IMR-90 (cell line): Measurements from ENCODE around the gene SLC5A7. TPM values are rescaled to one million over a fixed set of nuclear protein-coding genes. Genes with fewer than 3 reads are reported as not detected.

ENCODE experiments used
- ATAC-seq: fragments of 200-7000 bp; cut with Tn5 transposase; 2 replicates; pipeline ENCODE4 v1.9.1; 2020; ENCODE audit warnings: low read depth, mild to moderate bottlenecking, moderate library complexity
- BruUV-seq: library from RNA; stranded (reverse); fragments of 400-500 nt; replicated peaks from 2 replicates; lab custom pipeline; 2021; lab: Mats Ljungman, UMichigan
- CTCF ChIA-PET: fragments of 300-600 bp; formaldehyde crosslinking; extraction: SDS; loops from one replicate; lab custom pipeline; 2021; ENCODE audit warnings: antibody characterized with exemption; lab: Yijun Ruan, JAX
- POLR2A ChIA-PET: fragments of 300-600 bp; sonication (Branson Sonifier 250); formaldehyde crosslinking; loops from one replicate; lab custom pipeline; 2022; ENCODE audit warnings: antibody characterized with exemption; ENCODE audit not compliant: unreplicated experiment; lab: Charles Lee
- DNase-seq: peaks from one replicate; pipeline ENCODE4 v3.0.0; 2013
- H2AFZ ChIP-seq: replicated peaks from 2 replicates; pipeline ENCODE3; 2013; ENCODE audit warnings: low read length, mild to moderate bottlenecking; ENCODE audit not compliant: poor library complexity
- H2AK5ac ChIP-seq: 2 replicates; pipeline ENCODE4 v1.6.1; 2013; ENCODE audit warnings: low read depth, low read length, inconsistent platforms
- H2AK9ac ChIP-seq: replicated peaks from 2 replicates; pipeline ENCODE3; 2013; ENCODE audit warnings: mild to moderate bottlenecking, low read depth, low read length, moderate library complexity; ENCODE audit not compliant: poor library complexity
- H2BK120ac ChIP-seq: 2 replicates; pipeline ENCODE4 v1.6.1; 2013; ENCODE audit warnings: low read depth, low read length, inconsistent platforms
- H2BK15ac ChIP-seq: 3 replicates; pipeline ENCODE4 v1.6.1; 2013; ENCODE audit warnings: low read depth, low read length, inconsistent platforms
- H2BK20ac ChIP-seq: 2 replicates; pipeline ENCODE4 v1.6.1; 2013; ENCODE audit warnings: low read depth, mild to moderate bottlenecking, inconsistent platforms, low read length, moderate library complexity
- H2BK5ac ChIP-seq: 2 replicates; pipeline ENCODE4 v1.6.1; 2013; ENCODE audit warnings: mild to moderate bottlenecking, low read depth, low read length, inconsistent platforms; ENCODE audit not compliant: poor library complexity, severe bottlenecking
- H3K14ac ChIP-seq: replicated peaks from 2 replicates; pipeline ENCODE4 v1.6.1; 2013; ENCODE audit warnings: low read depth, low read length, inconsistent platforms
- H3K18ac ChIP-seq: 2 replicates; pipeline ENCODE4 v1.6.1; 2013; ENCODE audit warnings: low read depth, low read length, control low read depth
- H3K23ac ChIP-seq: 2 replicates; pipeline ENCODE4 v1.6.1; 2013; ENCODE audit warnings: low read depth, low read length, inconsistent platforms
- H3K27ac ChIP-seq: 2 replicates; pipeline ENCODE4 v1.5.1; 2013; ENCODE audit warnings: mild to moderate bottlenecking, control low read depth, low read length; ENCODE audit not compliant: insufficient read depth
- H3K27me3 ChIP-seq: 2 replicates; pipeline ENCODE4 v1.6.1; 2013; ENCODE audit warnings: low read length; ENCODE audit not compliant: control insufficient read depth, insufficient read depth
- H3K36me3 ChIP-seq: 2 replicates; pipeline ENCODE4 v1.6.1; 2013; ENCODE audit warnings: low read length, mixed read lengths; ENCODE audit not compliant: control insufficient read depth, insufficient read depth
- H3K4ac ChIP-seq: 2 replicates; pipeline ENCODE4 v1.6.1; 2013; ENCODE audit warnings: low read depth, low read length, inconsistent platforms
- H3K4me1 ChIP-seq: 2 replicates; pipeline ENCODE4 v1.6.1; 2013; ENCODE audit warnings: low read length, mixed read lengths; ENCODE audit not compliant: control insufficient read depth, insufficient read depth
- H3K4me2 ChIP-seq: 2 replicates; pipeline ENCODE4 v1.6.1; 2013; ENCODE audit warnings: low read depth, mild to moderate bottlenecking, control low read depth, low read length, moderate library complexity
- H3K4me3 ChIP-seq: 2 replicates; pipeline ENCODE4 v1.5.1; 2013; ENCODE audit warnings: low read depth, mild to moderate bottlenecking, control low read depth, low read length, moderate library complexity; ENCODE audit not compliant: insufficient read depth
- H3K56ac ChIP-seq: 2 replicates; pipeline ENCODE4 v1.6.1; 2013; ENCODE audit warnings: low read length, inconsistent platforms; ENCODE audit not compliant: insufficient read depth; ENCODE audit errors: extremely low read depth
- H3K79me1 ChIP-seq, 2 experiments: 2 replicates each; pipeline ENCODE4 v1.6.1; 2013; ENCODE audit warnings: low read length in 2 of 2, inconsistent platforms in 1 of 2, low read depth in 1 of 2
- H3K9ac ChIP-seq: 2 replicates; pipeline ENCODE4 v1.6.1; 2013; ENCODE audit warnings: low read depth, low read length, control low read depth
- H3K9me1 ChIP-seq: 2 replicates; pipeline ENCODE4 v1.6.1; 2013; ENCODE audit warnings: low read length, inconsistent platforms; ENCODE audit not compliant: insufficient read depth
- H3K9me3 ChIP-seq: 2 replicates; pipeline ENCODE4 v1.6.1; 2013; ENCODE audit warnings: low read length; ENCODE audit not compliant: control insufficient read depth, insufficient read depth
- H4K20me1 ChIP-seq: 2 replicates; pipeline ENCODE4 v1.6.1; 2013; ENCODE audit warnings: low read length, inconsistent platforms; ENCODE audit not compliant: insufficient read depth
- H4K5ac ChIP-seq: 2 replicates; pipeline ENCODE4 v1.6.1; 2013; ENCODE audit warnings: mild to moderate bottlenecking, low read depth, low read length, control low read depth
- H4K8ac ChIP-seq, 2 experiments: 2 replicates each; pipeline ENCODE4 v1.6.1; 2013; ENCODE audit warnings: low read depth in 2 of 2, low read length in 2 of 2, control low read depth in 1 of 2, inconsistent platforms in 1 of 2
- H4K91ac ChIP-seq: 2 replicates; pipeline ENCODE4 v1.6.1; 2013; ENCODE audit warnings: low read depth, low read length, inconsistent platforms; ENCODE audit not compliant: insufficient read depth
- BHLHE40 ChIP-seq: fragments of 150-350 bp; IDR thresholded peaks from 2 replicates; pipeline ENCODE4 v1.6.1; 2016; ENCODE audit warnings: mild to moderate bottlenecking, low read depth, low read length
- CEBPB ChIP-seq: IDR thresholded peaks from 2 replicates; pipeline ENCODE4 v1.6.1; 2012; ENCODE audit warnings: low read depth, low read length, improper control_type of control experiment
- CHD1 ChIP-seq: IDR thresholded peaks from 2 replicates; pipeline ENCODE4 v1.6.1; 2012; ENCODE audit warnings: low read depth, low read length, improper control_type of control experiment
- FOS ChIP-seq: fragments of 150-350 bp; IDR thresholded peaks from 2 replicates; pipeline ENCODE4 v1.6.1; 2016; ENCODE audit warnings: low read depth, low read length
- MAFK ChIP-seq: IDR thresholded peaks from 2 replicates; pipeline ENCODE4 v1.6.1; 2012; ENCODE audit warnings: low read depth, low read length, improper control_type of control experiment
- MAZ ChIP-seq: IDR thresholded peaks from 2 replicates; pipeline ENCODE4 v1.6.1; 2012; ENCODE audit warnings: low read depth, mild to moderate bottlenecking, low read length, improper control_type of control experiment, moderate library complexity, borderline replicate concordance
- MXI1 ChIP-seq: IDR thresholded peaks from 2 replicates; pipeline ENCODE4 v1.6.1; 2012; ENCODE audit warnings: low read depth, mild to moderate bottlenecking, low read length, moderate library complexity, borderline replicate concordance
- NFE2L2 ChIP-seq: fragments of 150-350 bp; IDR thresholded peaks from 2 replicates; pipeline ENCODE4 v1.6.1; 2016; ENCODE audit warnings: low read depth, mild to moderate bottlenecking, low read length
- POLR2A ChIP-seq: IDR thresholded peaks from 2 replicates; pipeline ENCODE4 v1.6.1; 2012; ENCODE audit warnings: mild to moderate bottlenecking, low read depth, low read length
- RAD21 ChIP-seq: IDR thresholded peaks from 2 replicates; pipeline ENCODE4 v1.6.1; 2012; ENCODE audit warnings: low read length, improper control_type of control experiment
- RCOR1 ChIP-seq: IDR thresholded peaks from 2 replicates; pipeline ENCODE4 v1.6.1; 2012; ENCODE audit warnings: mild to moderate bottlenecking, low read length, improper control_type of control experiment; ENCODE audit not compliant: insufficient replicate concordance
- SMC3 ChIP-seq: fragments of 150-350 bp; IDR thresholded peaks from 2 replicates; pipeline ENCODE4 v1.6.1; 2016; ENCODE audit warnings: low read depth, mild to moderate bottlenecking, antibody characterized with exemption, low read length, moderate library complexity
- WGBS, 2 experiments: methylation state at CpG; one replicate each; pipeline versions ENCODE4 v1.1.5 to v1.1.7; 2013; ENCODE audit warnings: missing lambda C conversion rate in 2 of 2; ENCODE audit not compliant: insufficient read length in 1 of 2; ENCODE audit errors: extremely low coverage in 2 of 2; 5-methylcytosine and 5-hydroxymethylcytosine counted together
- dilution Hi-C: fragments of 300-500 bp; cut with HindIII; formaldehyde crosslinking; loops from one replicate; pipeline ENCODE4 v1.14.3; 2018; ENCODE audit warnings: low sequenced_read_pairs; ENCODE audit not compliant: unreplicated experiment
- in situ Hi-C: fragments of 300-500 bp; cut with MboI; formaldehyde crosslinking; loops from 3 replicates; pipeline ENCODE4 v1.14.3; 2019; ENCODE audit warnings: low sequenced_read_pairs, inconsistent platforms, mixed read lengths
- intact Hi-C: fragments of 100-400 bp; cut with micrococcal nuclease; formaldehyde crosslinking; loops from 2 replicates; pipeline ENCODE4 v1.10.0; 2022
- polyA plus RNA-seq, 3 experiments: library from polyadenylated mRNA; depleted of rRNA; stranded (reverse); fragments of >200 nt; gene quantifications; 2 replicates each; pipeline ENCODE4 v1.2.3, GENCODE V29; 2012; ENCODE audit warnings: low replicate concordance in 1 of 3
- total RNA-seq: library from RNA; depleted of rRNA; stranded (reverse); fragments of >200 nt; gene quantifications from 2 replicates; pipeline ENCODE4 v1.2.3, GENCODE V29; 2012
- TF ChIP-seq, protein P1 (sequence below): fragments of 150-350 bp; IDR thresholded peaks from 2 replicates; pipeline ENCODE4 v1.6.1; 2017; ENCODE audit warnings: mild to moderate bottlenecking, antibody characterized with exemption, low read length, low read depth
- TF ChIP-seq, protein P2 (sequence below): conservative IDR thresholded peaks from 2 replicates; pipeline ENCODE4 v1.5.1; 2012; ENCODE audit warnings: mild to moderate bottlenecking, low read depth, low read length, improper control_type of control experiment
- TF ChIP-seq, protein P3 (sequence below): fragments of 150-350 bp; IDR thresholded peaks from 2 replicates; pipeline ENCODE4 v1.6.1; 2016; ENCODE audit warnings: low read depth, mild to moderate bottlenecking, low read length, moderate library complexity, borderline replicate concordance

SLC5A7 gene
- total and polyA plus RNA-seq, 2 of the 4 experiments (the other 2 are of a cell fraction) = not detected

DNA sequence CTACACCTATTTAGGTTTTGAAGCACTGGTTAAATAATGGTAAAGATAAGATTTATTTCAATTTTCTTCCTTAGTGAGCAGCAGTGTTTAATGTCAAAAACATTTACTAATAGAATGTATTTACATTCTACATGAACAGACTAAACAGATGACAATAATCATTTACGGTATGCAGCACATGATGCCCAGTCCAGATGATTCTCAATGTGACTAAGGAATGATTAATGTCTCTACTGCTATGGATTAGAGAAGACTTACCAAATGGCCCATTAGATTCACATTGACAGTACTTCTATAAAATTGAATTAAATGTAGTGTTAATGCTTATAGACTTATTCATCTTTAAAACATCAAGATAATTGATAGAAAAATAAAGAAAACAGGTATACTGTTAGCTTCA is 22.1 kb upstream of the SLC5A7 start:
- H2BK120ac ChIP-seq = no peak overlapping the region

More for the DNA sequence above, 22.1 kb upstream of the SLC5A7 start:
- dilution Hi-C loops (no loop called here), in situ Hi-C loops (no loop called here), intact Hi-C loops (no loop called here)
- TF ChIP-seq POLR2A (no peak), MXI1 (no peak), MAZ (no peak), MAFK (no peak), SMC3 (no peak), CEBPB (no peak), RAD21 (no peak), RCOR1 (no peak), CHD1 (no peak), FOS (no peak), BHLHE40 (no peak), NFE2L2 (no peak)
- TF ChIP-seq, protein P1, sequence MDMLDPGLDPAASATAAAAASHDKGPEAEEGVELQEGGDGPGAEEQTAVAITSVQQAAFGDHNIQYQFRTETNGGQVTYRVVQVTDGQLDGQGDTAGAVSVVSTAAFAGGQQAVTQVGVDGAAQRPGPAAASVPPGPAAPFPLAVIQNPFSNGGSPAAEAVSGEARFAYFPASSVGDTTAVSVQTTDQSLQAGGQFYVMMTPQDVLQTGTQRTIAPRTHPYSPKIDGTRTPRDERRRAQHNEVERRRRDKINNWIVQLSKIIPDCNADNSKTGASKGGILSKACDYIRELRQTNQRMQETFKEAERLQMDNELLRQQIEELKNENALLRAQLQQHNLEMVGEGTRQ = no peak
- TF ChIP-seq, protein P2, sequence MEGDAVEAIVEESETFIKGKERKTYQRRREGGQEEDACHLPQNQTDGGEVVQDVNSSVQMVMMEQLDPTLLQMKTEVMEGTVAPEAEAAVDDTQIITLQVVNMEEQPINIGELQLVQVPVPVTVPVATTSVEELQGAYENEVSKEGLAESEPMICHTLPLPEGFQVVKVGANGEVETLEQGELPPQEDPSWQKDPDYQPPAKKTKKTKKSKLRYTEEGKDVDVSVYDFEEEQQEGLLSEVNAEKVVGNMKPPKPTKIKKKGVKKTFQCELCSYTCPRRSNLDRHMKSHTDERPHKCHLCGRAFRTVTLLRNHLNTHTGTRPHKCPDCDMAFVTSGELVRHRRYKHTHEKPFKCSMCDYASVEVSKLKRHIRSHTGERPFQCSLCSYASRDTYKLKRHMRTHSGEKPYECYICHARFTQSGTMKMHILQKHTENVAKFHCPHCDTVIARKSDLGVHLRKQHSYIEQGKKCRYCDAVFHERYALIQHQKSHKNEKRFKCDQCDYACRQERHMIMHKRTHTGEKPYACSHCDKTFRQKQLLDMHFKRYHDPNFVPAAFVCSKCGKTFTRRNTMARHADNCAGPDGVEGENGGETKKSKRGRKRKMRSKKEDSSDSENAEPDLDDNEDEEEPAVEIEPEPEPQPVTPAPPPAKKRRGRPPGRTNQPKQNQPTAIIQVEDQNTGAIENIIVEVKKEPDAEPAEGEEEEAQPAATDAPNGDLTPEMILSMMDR = no peak
- TF ChIP-seq, protein P3, sequence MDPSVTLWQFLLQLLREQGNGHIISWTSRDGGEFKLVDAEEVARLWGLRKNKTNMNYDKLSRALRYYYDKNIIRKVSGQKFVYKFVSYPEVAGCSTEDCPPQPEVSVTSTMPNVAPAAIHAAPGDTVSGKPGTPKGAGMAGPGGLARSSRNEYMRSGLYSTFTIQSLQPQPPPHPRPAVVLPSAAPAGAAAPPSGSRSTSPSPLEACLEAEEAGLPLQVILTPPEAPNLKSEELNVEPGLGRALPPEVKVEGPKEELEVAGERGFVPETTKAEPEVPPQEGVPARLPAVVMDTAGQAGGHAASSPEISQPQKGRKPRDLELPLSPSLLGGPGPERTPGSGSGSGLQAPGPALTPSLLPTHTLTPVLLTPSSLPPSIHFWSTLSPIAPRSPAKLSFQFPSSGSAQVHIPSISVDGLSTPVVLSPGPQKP = no peak
- no TSS peak for BruUV-seq
- H3K9me3 ChIP-seq = no peaks in the 10 kb centered on the region
- POLR2A ChIA-PET = no interaction called here
- H3K4me2 ChIP-seq = no peak overlapping the region
- no peak for DNase-seq
- WGBS, 2 experiments = no CpG with 5 or more reads among the region's 1 CpG
- H3K27me3 ChIP-seq = no peaks in the 10 kb centered on the region
- H3K4me1 ChIP-seq = no peaks in the 10 kb centered on the region
- H4K91ac ChIP-seq = no peak overlapping the region
- H3K4ac ChIP-seq = no peak overlapping the region
- no peak overlapping the region for H2BK15ac ChIP-seq
- no peak overlapping the region for H3K56ac ChIP-seq
- no peak overlapping the region for H2AK9ac ChIP-seq
- no peak overlapping the region for H3K23ac ChIP-seq
- H4K5ac ChIP-seq = no peak overlapping the region
- no peak overlapping the region for H3K9ac ChIP-seq
- H3K36me3 ChIP-seq = no peaks in the 10 kb centered on the region
- CTCF ChIA-PET = no interaction called here
- H3K4me3 ChIP-seq = no peak overlapping the region
- H3K27ac ChIP-seq = no peak overlapping the region
- H2BK5ac ChIP-seq = no peak overlapping the region
- no peak overlapping the region for H3K14ac ChIP-seq
- H2AFZ ChIP-seq = no peak overlapping the region
- no peak overlapping the region for H3K18ac ChIP-seq
- H2AK5ac ChIP-seq = no peak overlapping the region
- H3K79me1 ChIP-seq = no peaks in the 10 kb centered on the region
- no peaks in the 10 kb centered on the region for H3K9me1 ChIP-seq
- H2BK20ac ChIP-seq = no peak overlapping the region
- no peak for ATAC-seq
- no peaks in the 10 kb centered on the region for H4K20me1 ChIP-seq
- H4K8ac ChIP-seq = no peak overlapping the region
